NAMALWA (cell line): ENCODE results near the gene CDC42BPB.

Experiments used
- DNase-seq: peaks from one replicate; pipeline ENCODE4 v3.0.0-alpha.2; 2015; ENCODE audit warnings: low spot score

CDC42BPB gene

GRCh38 chr14:103073367-103073875 lies 16.1 kb upstream of the CDC42BPB start:
- DNase-seq, result no peak

- no peak for DNase-seq
Observed at GRCh38 chr14:103072595-103073366, 15.4 kb upstream of the CDC42BPB start.

- DNase-seq, result no peak
Observed at GRCh38 chr14:103071544-103072251, 14.3 kb upstream of the CDC42BPB start.

- DNase-seq, result no peak
Observed at GRCh38 chr14:103070971-103071542, 13.7 kb upstream of the CDC42BPB start.

- DNase-seq, result no peak
Observed at GRCh38 chr14:103070263-103070885, 13.0 kb upstream of the CDC42BPB start.

- no peak for DNase-seq
Observed at GRCh38 chr14:103068351-103069073, 11.2 kb upstream of the CDC42BPB start.

GRCh38 chr14:103067231-103067954 lies 10.0 kb upstream of the CDC42BPB start:
- DNase-seq, result no peak

- no peak for DNase-seq
Observed at GRCh38 chr14:103066399-103066798, 9.1 kb upstream of the CDC42BPB start.

GRCh38 chr14:103065861-103066260 lies 8.5 kb upstream of the CDC42BPB start:
- no peak for DNase-seq

GRCh38 chr14:103064978-103065377 lies 7.6 kb upstream of the CDC42BPB start:
- DNase-seq, result no peak

GRCh38 chr14:103064436-103064835 lies 7.1 kb upstream of the CDC42BPB start:
- no peak for DNase-seq

- DNase-seq, result no peak
Observed at GRCh38 chr14:103061482-103061976, 4.2 kb upstream of the CDC42BPB start.

GRCh38 chr14:103059556-103059955 lies 2.2 kb upstream of the CDC42BPB start:
- no peak for DNase-seq

- DNase-seq, result no peak
Observed at GRCh38 chr14:103058164-103059055, 1.1 kb upstream of the CDC42BPB start.

GRCh38 chr14:103057028-103057371 lies 349 bp downstream of the CDC42BPB start:
- no peak for DNase-seq

GRCh38 chr14:103056322-103057027 lies 874 bp downstream of the CDC42BPB start:
- DNase-seq, result no peak

- DNase-seq, result no peak
Observed at GRCh38 chr14:103055695-103056094, 1.7 kb downstream of the CDC42BPB start.

GRCh38 chr14:103052407-103052806 lies 4.9 kb downstream of the CDC42BPB start:
- DNase-seq, result no peak

- DNase-seq, result no peak
Observed at GRCh38 chr14:103050935-103051334, 6.4 kb downstream of the CDC42BPB start.
